ENCODE results near the gene EARS2.
"Not testable (repeated sequence)": the region's sequence is repeated elsewhere in the genome, so short reads cannot be mapped to it uniquely, and the experiment has no call there.

Gene EARS2

DNA sequence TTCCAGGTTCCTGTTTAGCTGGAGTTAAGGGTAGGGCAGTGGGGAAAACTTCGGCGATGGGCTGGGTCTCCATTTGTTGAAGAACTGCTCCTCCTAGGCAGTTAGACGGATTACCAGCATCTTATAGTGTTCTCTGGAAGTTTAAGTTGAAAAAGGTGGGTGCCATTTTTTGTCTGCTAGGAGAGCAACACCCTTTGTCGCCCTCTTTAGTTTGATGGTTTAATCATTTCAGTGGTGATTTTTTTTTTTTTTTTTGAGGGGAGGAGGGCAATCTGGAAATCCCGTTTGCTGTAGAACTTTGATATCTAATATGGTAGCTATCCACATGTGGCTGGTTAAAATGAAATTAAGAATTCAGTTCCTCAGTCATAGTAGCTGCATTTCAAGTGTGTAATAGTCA lies 4.4 kb upstream of the EARS2 start:
- in situ Hi-C loops (cut with MboI; ENCODE audit: low pct_unique_long_range_greater_than_20kb, low sequenced_read_pairs, unreplicated experiment) = no loop called here
- TF ChIP-seq, protein P1, sequence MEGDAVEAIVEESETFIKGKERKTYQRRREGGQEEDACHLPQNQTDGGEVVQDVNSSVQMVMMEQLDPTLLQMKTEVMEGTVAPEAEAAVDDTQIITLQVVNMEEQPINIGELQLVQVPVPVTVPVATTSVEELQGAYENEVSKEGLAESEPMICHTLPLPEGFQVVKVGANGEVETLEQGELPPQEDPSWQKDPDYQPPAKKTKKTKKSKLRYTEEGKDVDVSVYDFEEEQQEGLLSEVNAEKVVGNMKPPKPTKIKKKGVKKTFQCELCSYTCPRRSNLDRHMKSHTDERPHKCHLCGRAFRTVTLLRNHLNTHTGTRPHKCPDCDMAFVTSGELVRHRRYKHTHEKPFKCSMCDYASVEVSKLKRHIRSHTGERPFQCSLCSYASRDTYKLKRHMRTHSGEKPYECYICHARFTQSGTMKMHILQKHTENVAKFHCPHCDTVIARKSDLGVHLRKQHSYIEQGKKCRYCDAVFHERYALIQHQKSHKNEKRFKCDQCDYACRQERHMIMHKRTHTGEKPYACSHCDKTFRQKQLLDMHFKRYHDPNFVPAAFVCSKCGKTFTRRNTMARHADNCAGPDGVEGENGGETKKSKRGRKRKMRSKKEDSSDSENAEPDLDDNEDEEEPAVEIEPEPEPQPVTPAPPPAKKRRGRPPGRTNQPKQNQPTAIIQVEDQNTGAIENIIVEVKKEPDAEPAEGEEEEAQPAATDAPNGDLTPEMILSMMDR (IDR thresholded peaks at IDR 0.05; ENCODE audit: extremely low read depth, insufficient read depth, missing control alignments) = no peak
- DNase-seq (ENCODE audit: low spot score) = no peak

DNA sequence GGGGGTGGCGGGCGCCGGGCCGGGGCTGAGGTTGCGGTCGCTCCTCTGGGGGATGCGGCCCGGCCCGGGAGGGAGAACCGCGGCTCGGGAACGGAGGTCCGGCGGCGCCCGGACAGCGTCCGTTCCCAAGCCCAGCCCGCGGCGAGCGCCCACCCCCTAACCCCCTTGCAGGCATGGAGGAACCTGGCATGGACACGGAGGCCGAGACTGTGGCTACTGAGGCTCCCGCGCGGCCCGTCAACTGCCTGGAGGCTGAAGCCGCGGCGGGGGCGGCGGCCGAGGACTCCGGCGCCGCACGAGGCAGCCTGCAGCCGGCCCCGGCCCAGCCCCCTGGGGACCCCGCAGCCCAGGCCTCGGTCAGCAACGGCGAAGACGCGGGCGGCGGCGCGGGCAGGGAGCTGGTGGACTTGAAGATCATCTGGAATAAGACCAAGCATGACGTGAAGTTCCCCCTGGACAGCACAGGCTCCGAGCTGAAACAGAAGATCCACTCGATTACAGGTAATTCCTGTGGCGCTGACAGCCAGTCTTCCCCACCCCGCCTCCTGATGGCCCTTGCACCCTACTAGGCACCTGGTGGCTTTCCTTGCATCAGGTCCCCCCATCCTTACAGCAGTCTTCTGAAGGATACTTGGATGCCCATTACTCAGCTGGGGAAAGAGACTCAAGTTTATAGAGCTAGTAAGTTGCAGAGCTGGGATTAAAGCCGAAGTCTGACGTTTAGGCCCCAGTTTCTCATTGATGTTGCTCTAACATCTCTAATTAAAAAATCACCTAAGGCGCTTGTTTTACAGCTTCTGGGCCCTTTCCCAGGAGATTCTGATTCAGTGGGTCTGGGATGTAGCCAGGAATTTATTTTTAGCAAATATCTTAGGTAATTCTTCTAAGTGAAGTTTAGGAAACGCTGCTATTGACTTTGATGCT lies 891 bp upstream of the EARS2 start:
- TF ChIP-seq, protein P1 (IDR thresholded peaks at IDR 0.05; ENCODE audit: extremely low read depth, insufficient read depth, missing control alignments) = no peak
- DNase-seq (ENCODE audit: low spot score) = no peak
- in situ Hi-C loops (cut with MboI; ENCODE audit: low pct_unique_long_range_greater_than_20kb, low sequenced_read_pairs, unreplicated experiment) = no loop called here

DNA sequence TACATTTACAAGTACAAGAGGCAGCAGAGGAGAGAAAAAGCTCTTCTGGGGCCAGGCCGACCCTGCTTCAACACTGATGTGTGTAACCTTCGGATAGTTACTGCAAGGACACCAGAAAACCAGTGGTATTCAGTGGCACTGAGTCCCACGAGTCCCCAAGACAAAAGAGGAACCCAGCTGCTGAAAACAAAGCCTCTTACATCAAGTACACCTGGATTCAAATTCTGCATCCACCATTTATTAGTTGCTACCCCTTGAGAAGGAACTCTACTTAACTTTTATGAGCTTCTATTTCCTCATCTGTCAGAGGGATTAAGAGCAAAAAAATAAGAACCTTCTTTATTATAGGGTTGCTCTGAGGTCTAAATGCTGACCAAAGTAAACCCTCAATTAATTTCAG lies 2.6 kb downstream of the EARS2 start:
- in situ Hi-C loops (cut with MboI; ENCODE audit: low pct_unique_long_range_greater_than_20kb, low sequenced_read_pairs, unreplicated experiment) = no loop called here
- no peak for DNase-seq (ENCODE audit: low spot score)
- TF ChIP-seq, protein P1 (IDR thresholded peaks at IDR 0.05; ENCODE audit: extremely low read depth, insufficient read depth, missing control alignments) = no peak

DNA sequence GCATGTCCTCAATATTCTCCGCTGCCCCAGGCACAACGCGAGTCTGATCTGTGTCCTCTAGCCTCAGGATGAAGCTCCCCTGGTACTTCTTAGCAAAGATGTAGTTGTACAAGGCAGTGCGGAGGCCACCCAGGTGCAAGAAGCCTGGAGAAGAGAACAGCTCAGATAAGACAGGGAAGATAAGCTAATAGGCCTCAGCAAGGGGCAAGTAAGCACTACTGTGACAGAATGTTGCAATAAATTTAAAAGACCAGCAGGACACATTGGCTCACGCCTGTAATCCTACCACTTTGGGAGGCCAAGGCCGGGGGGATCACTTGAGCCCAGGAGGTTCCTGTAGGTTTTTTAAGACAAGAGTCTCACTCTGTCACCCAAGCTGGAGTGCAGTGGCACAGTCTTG lies 5.0 kb downstream of the EARS2 start:
- no peak for DNase-seq (ENCODE audit: low spot score)
- in situ Hi-C loops (cut with MboI; ENCODE audit: low pct_unique_long_range_greater_than_20kb, low sequenced_read_pairs, unreplicated experiment) = no loop called here
- TF ChIP-seq, protein P1 (IDR thresholded peaks at IDR 0.05; ENCODE audit: extremely low read depth, insufficient read depth, missing control alignments) = no peak

DNA sequence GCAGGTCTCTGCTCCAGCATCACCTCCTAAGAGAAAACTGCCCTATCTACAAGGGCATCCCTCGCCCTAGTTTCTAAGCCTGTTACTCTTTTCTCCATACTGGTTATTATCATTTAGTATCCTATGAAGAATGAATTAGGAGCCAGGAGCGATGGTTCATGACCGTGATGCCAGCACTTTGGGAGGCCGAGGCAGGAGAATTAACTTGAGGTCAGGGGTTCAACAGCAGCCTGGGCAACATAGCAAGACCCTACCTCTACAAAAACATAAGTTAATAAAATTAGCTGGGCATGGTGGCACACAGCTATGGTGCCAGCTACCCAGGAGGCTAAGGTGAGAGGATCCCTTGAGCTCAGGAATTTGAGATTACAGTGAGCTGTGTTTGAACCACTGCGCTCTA lies 7.2 kb downstream of the EARS2 start:
- DNase-seq (ENCODE audit: low spot score) = no peak
- in situ Hi-C loops (cut with MboI; ENCODE audit: low pct_unique_long_range_greater_than_20kb, low sequenced_read_pairs, unreplicated experiment) = no loop called here
- TF ChIP-seq, protein P1 (IDR thresholded peaks at IDR 0.05; ENCODE audit: extremely low read depth, insufficient read depth, missing control alignments) = no peak

DNA sequence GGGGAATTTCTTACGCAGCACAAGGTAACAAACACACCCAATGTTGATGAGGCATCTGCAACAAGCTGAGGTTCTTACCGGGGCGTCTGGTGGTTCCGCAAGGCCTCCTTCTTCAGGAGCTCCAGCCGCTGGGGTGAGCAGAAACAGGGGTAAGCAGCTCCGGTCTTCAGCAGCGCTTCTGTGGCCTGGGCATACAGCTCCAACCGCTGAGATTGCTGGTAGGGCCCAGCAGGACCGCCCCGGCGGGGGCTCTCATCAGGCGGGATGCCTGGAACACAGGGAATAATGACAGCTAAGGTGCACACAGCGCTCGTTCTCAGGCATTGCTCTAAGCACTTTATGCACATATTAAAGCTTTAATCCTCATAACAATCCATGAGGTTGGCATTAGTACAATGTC lies 12.7 kb downstream of the EARS2 start:
- in situ Hi-C loops (cut with MboI; ENCODE audit: low pct_unique_long_range_greater_than_20kb, low sequenced_read_pairs, unreplicated experiment) = no loop called here
- TF ChIP-seq, protein P1 (IDR thresholded peaks at IDR 0.05; ENCODE audit: extremely low read depth, insufficient read depth, missing control alignments) = no peak
- DNase-seq (ENCODE audit: low spot score) = no peak

DNA sequence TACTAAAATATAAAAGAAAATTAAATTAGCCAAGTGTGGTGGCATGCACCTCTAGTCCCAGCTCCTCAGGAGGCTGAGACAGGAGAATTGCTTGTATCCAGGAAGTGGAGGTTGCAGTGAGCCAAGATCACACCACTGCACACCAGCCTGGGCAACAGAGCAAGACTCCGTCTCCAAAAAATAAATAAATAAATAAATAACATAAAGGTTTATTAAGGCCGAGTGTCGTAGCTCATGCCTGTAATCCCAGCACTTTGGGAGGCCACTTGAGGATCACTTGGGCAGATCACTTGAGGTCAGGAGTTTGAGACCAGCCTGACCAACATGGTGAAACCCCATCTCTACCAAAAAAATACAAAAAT lies 16.4 kb downstream of the EARS2 start:
- in situ Hi-C loops (cut with MboI; ENCODE audit: low pct_unique_long_range_greater_than_20kb, low sequenced_read_pairs, unreplicated experiment); DNase-seq (ENCODE audit: low spot score): not testable (repeated sequence)

Data from GM13977 (cell line).